Measurements from ENCODE around the gene GRAMD2A. TPM values are rescaled to one million over a fixed set of nuclear protein-coding genes. Genes with fewer than 3 reads are reported as not detected.

GRAMD2A gene
- total RNA-seq, 3 donors from 2014 or later (not counting 1 experiment from before 2014, with no cell fraction given) = not detected

GRCh38 chr15:72168131-72168807, 29.3 kb downstream of the GRAMD2A start:
- no peak overlapping the region for H3K4me3 ChIP-seq (ENCODE audit: low read length)
- WGBS (ENCODE audit: insufficient coverage) = 11% methylated on average over 7 of the region's 7 CpGs
- no peak overlapping the region for H3K27ac Mint-ChIP-seq
- H3K4me1 ChIP-seq (ENCODE audit: control insufficient read depth, insufficient read depth, low read length) = peaks cover 15% of the 10 kb centered on the region
- H3K36me3 ChIP-seq (ENCODE audit: control insufficient read depth, insufficient read depth, low read length) = no peaks in the 10 kb centered on the region
- H3K27ac ChIP-seq (ENCODE audit: low read length) = no peak overlapping the region
- H3K27me3 ChIP-seq (ENCODE audit: control insufficient read depth, insufficient read depth, low read length) = no peaks in the 10 kb centered on the region
- no peak for DNase-seq
- peaks cover 0 to 11% of the 10 kb centered on the region in 2 donors for H3K4me1 Mint-ChIP-seq
- ATAC-seq = no peak
- H3K9me3 ChIP-seq (ENCODE audit: control insufficient read depth, insufficient read depth, low read length) = no peaks in the 10 kb centered on the region
- H3K9me3 Mint-ChIP-seq = no peaks in the 10 kb centered on the region
- no peak overlapping the region for H3K4me3 Mint-ChIP-seq
- no peaks in the 10 kb centered on the region for H3K36me3 Mint-ChIP-seq
- intact Hi-C loops (cut with micrococcal nuclease) = no loop called here
- TF ChIP-seq CTCF (IDR thresholded peaks at IDR 0.05) = no peak
- no peaks in the 10 kb centered on the region for H3K27me3 Mint-ChIP-seq (ENCODE audit: low read depth in 2 of 2)

GRCh38 chr15:72167445-72167844, 30.1 kb downstream of the GRAMD2A start:
- Mint-ChIP-seq H3K9me3 (no peaks in the 10 kb centered on the region), H3K4me3 (no peak overlapping the region), H3K27me3 (ENCODE audit: low read depth in 2 of 2) (no peaks in the 10 kb centered on the region), H3K27ac (no peak overlapping the region), H3K4me1 (peaks cover 0 to 11% of the 10 kb centered on the region in 2 donors), H3K36me3 (no peaks in the 10 kb centered on the region)
- no peaks in the 10 kb centered on the region for H3K9me3 ChIP-seq (ENCODE audit: control insufficient read depth, insufficient read depth, low read length)
- 84% methylated on average over 6 of the region's 6 CpGs for WGBS (ENCODE audit: insufficient coverage)
- TF ChIP-seq CTCF (IDR thresholded peaks at IDR 0.05) = no peak
- ATAC-seq = no peak
- DNase-seq = no peak
- H3K27me3 ChIP-seq (ENCODE audit: control insufficient read depth, insufficient read depth, low read length) = no peaks in the 10 kb centered on the region
- intact Hi-C loops (cut with micrococcal nuclease) = no loop called here
- H3K36me3 ChIP-seq (ENCODE audit: control insufficient read depth, insufficient read depth, low read length) = no peaks in the 10 kb centered on the region
- H3K4me3 ChIP-seq (ENCODE audit: low read length) = no peak overlapping the region
- peaks cover 15% of the 10 kb centered on the region for H3K4me1 ChIP-seq (ENCODE audit: control insufficient read depth, insufficient read depth, low read length)
- no peak overlapping the region for H3K27ac ChIP-seq (ENCODE audit: low read length)

GRCh38 chr15:72166716-72167417, 30.7 kb downstream of the GRAMD2A start:
- no peak overlapping the region for H3K4me3 ChIP-seq (ENCODE audit: low read length)
- H3K9me3 ChIP-seq (ENCODE audit: control insufficient read depth, insufficient read depth, low read length) = no peaks in the 10 kb centered on the region
- Mint-ChIP-seq H3K27me3 (ENCODE audit: low read depth in 2 of 2) (no peaks in the 10 kb centered on the region), H3K4me1 (peaks cover 0 to 11% of the 10 kb centered on the region in 2 donors), H3K4me3 (no peak overlapping the region), H3K9me3 (no peaks in the 10 kb centered on the region), H3K36me3 (no peaks in the 10 kb centered on the region), H3K27ac (no peak overlapping the region)
- no peaks in the 10 kb centered on the region for H3K27me3 ChIP-seq (ENCODE audit: control insufficient read depth, insufficient read depth, low read length)
- DNase-seq (no peak), ATAC-seq (no peak)
- H3K36me3 ChIP-seq (ENCODE audit: control insufficient read depth, insufficient read depth, low read length) = no peaks in the 10 kb centered on the region
- intact Hi-C loops (cut with micrococcal nuclease) = no loop called here
- 86% methylated on average over 5 of the region's 5 CpGs for WGBS (ENCODE audit: insufficient coverage)
- H3K4me1 ChIP-seq (ENCODE audit: control insufficient read depth, insufficient read depth, low read length) = peaks cover 15% of the 10 kb centered on the region
- no peak for TF ChIP-seq CTCF (IDR thresholded peaks at IDR 0.05)
- H3K27ac ChIP-seq (ENCODE audit: low read length) = no peak overlapping the region
